Measurements from ENCODE around the gene RCC1. TPM values are rescaled to one million over a fixed set of nuclear protein-coding genes. Genes with fewer than 3 reads are reported as not detected.

Gene RCC1
- polyA plus RNA-seq, 1 experiment = 41.5 TPM

- ChIA-PET CTCF (interaction anchor here (1.1 kb wide), 1 partner anchor 19 kb away, joined by 3 read pairs; no protein-coding TSS in a partner anchor), POLR2A (no interaction called here)
- TF ChIP-seq CTCF (IDR thresholded peaks at IDR 0.05; ENCODE audit: insufficient read depth, low read depth, low read length) = no peak
- DNase-seq (ENCODE audit: low read depth) = no peak
- Histone ChIP-seq H3K36me3 (ENCODE audit: control insufficient read depth, insufficient read depth, low read length) (no peaks in the 10 kb centered on the region), H3K27me3 (ENCODE audit: control insufficient read depth, insufficient read depth, low read length) (no peaks in the 10 kb centered on the region), H3K4me3 (ENCODE audit: low read depth, low read length) (no peak overlapping the region)
Measured at GRCh38 chr1:28545246-28545628, 39.4 kb downstream of the RCC1 start.

- H3K4me3 ChIP-seq (ENCODE audit: low read depth, low read length) = no peak overlapping the region
- H3K27me3 ChIP-seq (ENCODE audit: control insufficient read depth, insufficient read depth, low read length) = no peaks in the 10 kb centered on the region
- CTCF ChIA-PET = no interaction called here
- POLR2A ChIA-PET = no interaction called here
- TF ChIP-seq CTCF (IDR thresholded peaks at IDR 0.05; ENCODE audit: insufficient read depth, low read depth, low read length) = no peak
- H3K36me3 ChIP-seq (ENCODE audit: control insufficient read depth, insufficient read depth, low read length) = no peaks in the 10 kb centered on the region
- no peak for DNase-seq (ENCODE audit: low read depth)
Measured at GRCh38 chr1:28548318-28548717, 42.5 kb downstream of the RCC1 start.

- POLR2A ChIA-PET = no interaction called here
- Histone ChIP-seq H3K27me3 (ENCODE audit: control insufficient read depth, insufficient read depth, low read length) (no peaks in the 10 kb centered on the region), H3K4me3 (ENCODE audit: low read depth, low read length) (no peak overlapping the region), H3K36me3 (ENCODE audit: control insufficient read depth, insufficient read depth, low read length) (no peaks in the 10 kb centered on the region; the same call in 1 of the 2 replicates)
- CTCF ChIA-PET = interaction anchor here (0.8 to 1.2 kb wide), 2 partner anchors 10 to 302 kb away, joined by 3 read pairs; no protein-coding TSS in a partner anchor
- DNase-seq (ENCODE audit: low read depth) = no peak
- TF ChIP-seq CTCF (IDR thresholded peaks at IDR 0.05; ENCODE audit: insufficient read depth, low read depth, low read length) = no peak
Measured at GRCh38 chr1:28551381-28551780, 45.5 kb downstream of the RCC1 start.

- H3K36me3 ChIP-seq (ENCODE audit: control insufficient read depth, insufficient read depth, low read length) = peaks cover 1% of the 10 kb centered on the region; the same call in 1 of the 2 replicates
- no peak for TF ChIP-seq CTCF (IDR thresholded peaks at IDR 0.05; ENCODE audit: insufficient read depth, low read depth, low read length)
- ChIA-PET CTCF (interaction anchor here (0.6 to 2.0 kb wide), 3 partner anchors 13 to 31 kb away, joined by 3 to 8 read pairs (median 3); no protein-coding TSS in a partner anchor), POLR2A (interaction anchor here (0.6 to 1.4 kb wide), 2 partner anchors 28 to 96 kb away, joined by 11 to 13 read pairs; no protein-coding TSS in a partner anchor)
- no peaks in the 10 kb centered on the region for H3K27me3 ChIP-seq (ENCODE audit: control insufficient read depth, insufficient read depth, low read length)
- peak; percentile 66 for DNase-seq (ENCODE audit: low read depth)
- H3K4me3 ChIP-seq (ENCODE audit: low read depth, low read length) = peak within 1 kb of the TSS; percentile 88
Measured at GRCh38 chr1:28552758-28553663, 47.2 kb downstream of the RCC1 start, which contains the start of gene TRNAU1AP. TRNAU1AP (plus strand) TSS chr1:28553085; CDS start chr1:28553111, 26 bp downstream.

- ChIA-PET CTCF (interaction anchor here (1.7 kb wide), 1 partner anchor 19 kb away, joined by 4 read pairs; no protein-coding TSS in a partner anchor), POLR2A (no interaction called here)
- peaks cover 13% of the 10 kb centered on the region for H3K36me3 ChIP-seq (ENCODE audit: control insufficient read depth, insufficient read depth, low read length)
Measured at GRCh38 chr1:28560886-28561285, 55.0 kb downstream of the RCC1 start.

More at GRCh38 chr1:28560886-28561285, 55.0 kb downstream of the RCC1 start:
- DNase-seq (ENCODE audit: low read depth) = no peak
- Histone ChIP-seq H3K4me3 (ENCODE audit: low read depth, low read length) (no peak overlapping the region), H3K27me3 (ENCODE audit: control insufficient read depth, insufficient read depth, low read length) (no peaks in the 10 kb centered on the region)
- no peak for TF ChIP-seq CTCF (IDR thresholded peaks at IDR 0.05; ENCODE audit: insufficient read depth, low read depth, low read length)

Data from BJ (cell line).